Heart right ventricle (tissue), 16 donors: ENCODE measurements around the gene PRRT4. TPM values are rescaled to one million over a fixed set of nuclear protein-coding genes. Genes with fewer than 3 reads are reported as not detected.

ENCODE experiments used
- ATAC-seq, 8 donors: fragments of 200-7000 bp; cut with Tn5 transposase; one replicate each; pipeline ENCODE4 v1.9.1; 2020; ENCODE audit warnings: mild to moderate bottlenecking in 8 of 8, moderate library complexity in 8 of 8, moderate number of reproducible peaks in 1 of 8
- DNase-seq, 2 donors: peaks; one replicate each; pipeline ENCODE4 v3.0.0-alpha.2; 2020
- H3K27ac ChIP-seq, 10 donors: fragments of 200-600 bp; sonication (generic) in 2 of 10; one replicate each; pipeline versions ENCODE4 v1.5.0 to v1.8.0; 2020 to 2022; ENCODE audit warnings: mild to moderate bottlenecking in 3 of 10
- H3K27me3 ChIP-seq, 7 donors: fragments of 200-600 bp; one replicate each; pipeline ENCODE4 v1.8.0; 2021 to 2022; ENCODE audit warnings: mild to moderate bottlenecking in 2 of 7
- H3K36me3 ChIP-seq, 9 donors: fragments of 200-600 bp; sonication (generic) in 1 of 9; one replicate each; pipeline versions ENCODE4 v1.5.0 to v1.8.0; 2020 to 2022; ENCODE audit warnings: mild to moderate bottlenecking in 2 of 9
- H3K4me1 ChIP-seq, 9 donors: fragments of 200-600 bp; sonication (generic) in 1 of 9; one replicate each; pipeline versions ENCODE4 v1.5.0 to v1.8.0; 2020 to 2022; ENCODE audit warnings: mild to moderate bottlenecking in 4 of 9
- H3K4me3 ChIP-seq, 10 donors: fragments of 200-600 bp; sonication (generic) in 2 of 10; one replicate each; pipeline versions ENCODE4 v1.5.0 to v1.8.0; 2020 to 2022; ENCODE audit warnings: mild to moderate bottlenecking in 7 of 10, moderate library complexity in 2 of 10
- H3K9me3 ChIP-seq, 11 donors: fragments of 200-600 bp in 10 of 11; sonication (generic) in 2 of 11; one replicate each; pipeline versions ENCODE4 v1.5.0 to v1.8.0; 2013 to 2022; ENCODE audit warnings: mild to moderate bottlenecking in 2 of 11, control low read depth in 1 of 11, moderate library complexity in 1 of 11
- WGBS, 2 donors: extraction: QIAGEN DNeasy Blood & Tissue Kit; methylation state at CpG; one replicate each; pipeline ENCODE4 v1.1.7; 2013; ENCODE audit warnings: inconsistent platforms in 1 of 2; 5-methylcytosine and 5-hydroxymethylcytosine counted together
- intact Hi-C, 10 donors: fragments of 100-400 bp; cut with DNase I; formaldehyde crosslinking; loops; one replicate each; pipeline versions ENCODE4 v1.11.1 to v1.14.2; 2022
- polyA plus RNA-seq, 2 donors: library from polyadenylated mRNA; stranded (reverse); fragments of 200-250 nt; gene quantifications; one replicate each; pipeline ENCODE4 v1.2.3, GENCODE V29; 2013
- total RNA-seq, 10 donors: library from RNA; stranded (reverse); fragmentation: NEBNext Ultra II Directional in 3 of 10; extraction: Animal tissue kit (Norgen Biotek cat#: 25700) in 3 of 10; gene quantifications; one replicate each; pipeline versions ENCODE4 v1.2.1 to v1.2.4, GENCODE V29; 2021 to 2023
- TF ChIP-seq, protein P1 (sequence below), 9 donors: fragments of 200-600 bp; sonication (generic) in 2 of 9; IDR thresholded peaks; one replicate each; pipeline versions ENCODE4 v1.5.0 to v1.8.0; 2021 to 2022; ENCODE audit warnings: antibody characterized with exemption in 9 of 9, mild to moderate bottlenecking in 5 of 9, moderate library complexity in 1 of 9
- donor health status: Arrhythmogenic right ventricular cardiomyopathy.
- donor health status: ischemic (EF 13 %, LVEDD 7.1; RV severe dilation, severe dysfunction).
- donor health status: healthy with polysubstance abuse.
- donor health status: DM: no; HTN: yes; CAD: no.
- donor health status: DM: no; HTN: no; CAD: no.
- donor health status: ischemic (EF 25% LVEDD 6.9; RV normal size, moderate dysfunction).
- donor health status: ischemic (EF 25% LVEDD 5.7; RV mildly dilated, moderate dysfunction).
- donor health status: healthy.
- donor health status: DM: yes; HTN: yes; CAD: no.
- donor health status: Ischemic cardiomyopathy.
- donor health status: ischemic (EF 35%, LVEDD 5.7; RV mildly dilated, moderate dysfunction).
- donor health status: nonischemic (EF 11% LVEDD 7.7; RV severe dilation, severe dysfunction).
- donor health status: DM: yes; HTN: yes; CAD: no.
- donor health status: PGD.
- donor health status: ischemic (EF 29% LVEDD 5.4; RV normal size, mild dysfunction).
- donor health status: nonischemic (EF 23%, LVEDD 6.1; RV moderate dilation, normal function).

The PRRT4 gene
- total and polyA plus RNA-seq, 12 donors, result 0.67 to 3.1 (median 2.0) TPM

DNA sequence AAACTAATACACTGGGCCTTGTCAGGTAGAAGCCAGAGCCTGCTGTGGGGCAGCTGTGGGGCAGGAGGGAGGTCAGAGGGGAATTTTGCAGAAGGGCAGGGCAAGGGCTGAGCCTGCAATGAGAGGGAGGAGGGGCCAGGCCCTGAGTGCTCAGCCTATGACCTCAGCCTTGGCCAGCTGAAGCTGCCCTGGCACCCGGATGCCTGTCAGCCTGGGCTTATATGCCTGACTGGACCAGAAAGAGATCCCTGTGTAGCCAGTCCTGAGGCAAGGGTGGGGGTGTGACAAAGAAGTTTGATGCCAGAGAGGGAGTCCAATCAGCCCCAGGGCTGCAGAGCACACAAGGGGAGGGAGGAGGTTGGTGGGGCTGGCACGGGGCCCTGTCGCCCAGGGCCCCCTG, 22.3 kb upstream of the PRRT4 start:
- DNase-seq (no peak), ATAC-seq (peak in 2 of 8 donors; percentile 19 to 44)
- H3K36me3 ChIP-seq, result no peaks in the 10 kb centered on the region
- H3K9me3 ChIP-seq, result no peaks in the 10 kb centered on the region
- 55 to 63% methylated on average over 3 of the region's 3 CpGs for WGBS, 2 donors
- TF ChIP-seq, protein P1, sequence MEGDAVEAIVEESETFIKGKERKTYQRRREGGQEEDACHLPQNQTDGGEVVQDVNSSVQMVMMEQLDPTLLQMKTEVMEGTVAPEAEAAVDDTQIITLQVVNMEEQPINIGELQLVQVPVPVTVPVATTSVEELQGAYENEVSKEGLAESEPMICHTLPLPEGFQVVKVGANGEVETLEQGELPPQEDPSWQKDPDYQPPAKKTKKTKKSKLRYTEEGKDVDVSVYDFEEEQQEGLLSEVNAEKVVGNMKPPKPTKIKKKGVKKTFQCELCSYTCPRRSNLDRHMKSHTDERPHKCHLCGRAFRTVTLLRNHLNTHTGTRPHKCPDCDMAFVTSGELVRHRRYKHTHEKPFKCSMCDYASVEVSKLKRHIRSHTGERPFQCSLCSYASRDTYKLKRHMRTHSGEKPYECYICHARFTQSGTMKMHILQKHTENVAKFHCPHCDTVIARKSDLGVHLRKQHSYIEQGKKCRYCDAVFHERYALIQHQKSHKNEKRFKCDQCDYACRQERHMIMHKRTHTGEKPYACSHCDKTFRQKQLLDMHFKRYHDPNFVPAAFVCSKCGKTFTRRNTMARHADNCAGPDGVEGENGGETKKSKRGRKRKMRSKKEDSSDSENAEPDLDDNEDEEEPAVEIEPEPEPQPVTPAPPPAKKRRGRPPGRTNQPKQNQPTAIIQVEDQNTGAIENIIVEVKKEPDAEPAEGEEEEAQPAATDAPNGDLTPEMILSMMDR (IDR thresholded peaks at IDR 0.05), result no peak
- H3K27me3 ChIP-seq, result peaks cover 0 to 7% (median 0%) of the 10 kb centered on the region in 7 donors
- intact Hi-C loops, result no loop called here
- H3K27ac ChIP-seq, result no peak overlapping the region
- H3K4me1 ChIP-seq, result peaks cover 0 to 14% (median 5%) of the 10 kb centered on the region in 9 donors
- H3K4me3 ChIP-seq, result no peak overlapping the region

DNA sequence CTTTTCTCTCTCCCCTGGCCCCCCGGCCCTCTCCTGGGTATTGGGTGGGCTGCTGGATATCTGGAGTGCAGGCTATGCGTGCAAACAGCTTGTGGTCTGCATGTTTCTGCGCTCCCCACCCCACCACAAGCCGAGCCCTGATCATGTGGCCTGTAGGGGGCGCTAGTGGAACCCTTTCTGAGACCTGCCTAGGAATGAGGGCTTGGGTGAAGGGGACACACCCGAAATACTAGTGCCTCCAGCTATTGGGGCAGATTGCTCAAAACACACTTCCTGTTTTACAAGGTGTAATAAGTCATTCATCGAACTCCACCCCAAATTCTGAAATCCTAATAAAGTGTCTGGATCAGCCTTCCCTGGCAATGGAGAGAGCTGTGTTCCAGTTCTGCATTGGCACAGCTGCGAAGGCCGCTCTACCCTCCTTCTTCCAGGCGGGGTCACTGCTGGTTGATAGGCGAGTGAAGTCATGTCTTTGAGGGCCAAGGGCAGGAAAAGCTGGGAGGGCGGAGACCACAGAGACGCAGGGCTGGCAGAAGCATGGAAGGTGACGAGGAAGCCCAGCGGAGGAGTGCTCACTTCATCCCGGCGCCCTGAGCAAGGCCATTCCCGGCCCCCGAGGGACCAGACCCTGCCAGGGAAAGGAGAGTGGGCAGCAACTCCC, 19.8 kb upstream of the PRRT4 start:
- Histone ChIP-seq H3K27ac (no peak overlapping the region), H3K36me3 (no peaks in the 10 kb centered on the region), H3K4me1 (peaks cover 0 to 6% (median 0%) of the 10 kb centered on the region in 9 donors), H3K9me3 (no peaks in the 10 kb centered on the region), H3K4me3 (no peak overlapping the region), H3K27me3 (no peaks in the 10 kb centered on the region)
- WGBS, 2 donors, result 58 to 68% methylated on average over 19 of the region's 19 CpGs
- intact Hi-C loops, result no loop called here
- peak in 5 of 8 donors; percentile 22 to 53 (median 44) for ATAC-seq
- no peak for DNase-seq
- TF ChIP-seq, protein P1 (IDR thresholded peaks at IDR 0.05), result peak in 8 of 9 donors; percentile 12 to 49 (median 39)

DNA sequence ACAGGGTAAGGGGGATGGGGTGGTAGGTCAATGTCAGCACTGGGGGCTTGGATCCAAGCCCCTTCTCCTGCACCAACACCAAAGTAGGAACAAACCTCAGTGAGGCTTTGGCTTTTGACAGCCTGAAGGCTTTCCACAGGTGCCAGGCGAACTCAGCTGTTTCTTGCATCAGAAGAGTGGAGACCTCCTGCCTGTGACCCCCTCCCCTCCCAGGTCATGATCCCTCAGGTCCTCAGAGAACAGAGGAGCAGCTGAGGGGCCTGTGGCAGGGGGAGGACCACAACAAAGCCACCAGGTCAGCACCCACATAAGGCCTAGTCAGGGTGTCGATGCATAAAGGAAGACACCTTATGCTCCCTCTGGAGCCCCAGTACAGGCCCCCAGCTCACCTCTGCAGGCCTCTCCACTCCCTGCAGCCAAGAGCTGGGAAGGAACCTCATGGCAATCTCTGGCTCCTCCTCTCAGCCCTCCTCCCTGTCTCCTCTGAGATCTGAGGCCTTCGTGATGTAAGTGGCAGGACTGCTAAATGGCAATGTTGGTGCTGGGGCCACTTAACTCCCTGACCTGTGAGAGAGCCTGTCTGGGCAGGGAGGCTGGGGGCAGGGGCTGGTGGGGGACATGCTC, 19.1 kb upstream of the PRRT4 start:
- ATAC-seq (no peak), DNase-seq (no peak)
- TF ChIP-seq, protein P1 (IDR thresholded peaks at IDR 0.05), result no peak
- 85 to 92% methylated on average over 3 of the region's 3 CpGs for WGBS, 2 donors
- no peak overlapping the region for H3K4me3 ChIP-seq
- no peaks in the 10 kb centered on the region for H3K27me3 ChIP-seq
- no peaks in the 10 kb centered on the region for H3K9me3 ChIP-seq
- intact Hi-C loops, result no loop called here
- no peak overlapping the region for H3K27ac ChIP-seq
- no peaks in the 10 kb centered on the region for H3K36me3 ChIP-seq
- H3K4me1 ChIP-seq, result peaks cover 0 to 6% (median 0%) of the 10 kb centered on the region in 9 donors

DNA sequence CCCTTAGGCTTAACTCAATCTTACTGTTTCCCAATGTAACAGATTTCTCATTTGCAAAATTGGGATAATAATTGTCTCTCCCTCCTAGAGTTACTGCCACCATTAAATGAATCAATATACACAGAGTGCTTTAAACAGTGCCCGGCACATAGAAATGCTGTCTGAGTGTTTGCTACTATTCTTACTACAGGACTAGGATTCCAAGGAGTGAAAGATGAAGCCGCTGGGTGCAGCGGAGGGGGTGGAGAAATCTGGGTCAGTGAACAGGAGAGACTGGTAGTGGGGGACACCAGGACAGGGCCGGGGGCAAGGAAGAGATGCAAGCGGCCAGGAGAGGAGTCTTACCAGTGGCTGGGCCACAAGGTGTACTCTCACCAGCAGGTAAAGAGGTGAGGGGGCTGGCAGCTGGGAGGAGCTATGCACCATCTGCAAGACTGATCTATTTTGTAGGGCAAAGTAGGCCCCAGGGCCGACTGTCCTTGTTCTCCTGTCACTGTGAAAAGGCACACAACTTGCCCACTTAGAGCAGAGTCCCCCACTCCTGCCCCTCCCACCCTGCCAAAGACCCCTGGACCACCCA, 18.5 kb upstream of the PRRT4 start:
- no peaks in the 10 kb centered on the region for H3K36me3 ChIP-seq
- TF ChIP-seq, protein P1 (IDR thresholded peaks at IDR 0.05), result no peak
- no peak overlapping the region for H3K27ac ChIP-seq
- peaks cover 0 to 6% (median 0%) of the 10 kb centered on the region in 9 donors for H3K4me1 ChIP-seq
- 91 to 97% methylated on average over 6 of the region's 6 CpGs for WGBS, 2 donors
- no peaks in the 10 kb centered on the region for H3K27me3 ChIP-seq
- no peak overlapping the region for H3K4me3 ChIP-seq
- no peaks in the 10 kb centered on the region for H3K9me3 ChIP-seq
- intact Hi-C loops, result no loop called here
- DNase-seq, result no peak
- no peak for ATAC-seq
